Gastrocnemius medialis (tissue), 4 donors: ENCODE data around the gene ZBTB39.

ENCODE experiments used
- POLR2A ChIP-seq, 2 donors: fragments of 450-650 bp; IDR thresholded peaks; one replicate each; pipeline ENCODE4 v1.6.1; 2017; ENCODE audit warnings: antibody characterized with exemption in 2 of 2, mild to moderate bottlenecking in 2 of 2, moderate library complexity in 2 of 2
- TF ChIP-seq, protein P1 (sequence below), 5 experiments: fragments of 450-650 bp in 3 of 5; fragments of 200-600 bp in 2 of 5; sonication (generic) in 2 of 5; IDR thresholded peaks in 4 of 5; conservative IDR thresholded peaks in 1 of 5; 1 replicate in 4 of 5; 2 replicates in 1 of 5; pipeline ENCODE4 v1.5.1; 2016 to 2019; ENCODE audit warnings: antibody characterized with exemption in 5 of 5, mild to moderate bottlenecking in 3 of 5, moderate library complexity in 3 of 5

- TF ChIP-seq, protein P1, sequence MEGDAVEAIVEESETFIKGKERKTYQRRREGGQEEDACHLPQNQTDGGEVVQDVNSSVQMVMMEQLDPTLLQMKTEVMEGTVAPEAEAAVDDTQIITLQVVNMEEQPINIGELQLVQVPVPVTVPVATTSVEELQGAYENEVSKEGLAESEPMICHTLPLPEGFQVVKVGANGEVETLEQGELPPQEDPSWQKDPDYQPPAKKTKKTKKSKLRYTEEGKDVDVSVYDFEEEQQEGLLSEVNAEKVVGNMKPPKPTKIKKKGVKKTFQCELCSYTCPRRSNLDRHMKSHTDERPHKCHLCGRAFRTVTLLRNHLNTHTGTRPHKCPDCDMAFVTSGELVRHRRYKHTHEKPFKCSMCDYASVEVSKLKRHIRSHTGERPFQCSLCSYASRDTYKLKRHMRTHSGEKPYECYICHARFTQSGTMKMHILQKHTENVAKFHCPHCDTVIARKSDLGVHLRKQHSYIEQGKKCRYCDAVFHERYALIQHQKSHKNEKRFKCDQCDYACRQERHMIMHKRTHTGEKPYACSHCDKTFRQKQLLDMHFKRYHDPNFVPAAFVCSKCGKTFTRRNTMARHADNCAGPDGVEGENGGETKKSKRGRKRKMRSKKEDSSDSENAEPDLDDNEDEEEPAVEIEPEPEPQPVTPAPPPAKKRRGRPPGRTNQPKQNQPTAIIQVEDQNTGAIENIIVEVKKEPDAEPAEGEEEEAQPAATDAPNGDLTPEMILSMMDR (IDR thresholded peaks at IDR 0.05 in 4 of 5, conservative IDR thresholded peaks at IDR 0.05 in 1 of 5): no peak
- no peak for TF ChIP-seq POLR2A (IDR thresholded peaks at IDR 0.05)
These were observed 18.1 kb downstream of the ZBTB39 start for GRCh38 chr12:56988207-56988739.
